BLaER1 treated with 17β-estradiol and CSF1 and Interleukin-3, amounts not matched to agents 10 nM and 100 nM (cell line): ENCODE results near the gene KIF21A.

ENCODE experiments used
- H3K27ac ChIP-seq, 11 experiments: shearing (Covaris generic); formaldehyde crosslinking; 2 replicates each; pipeline ENCODE4 v1.8.1; 2022
- H3K27me3 ChIP-seq, 11 experiments: shearing (Covaris generic); formaldehyde crosslinking; 2 replicates each; pipeline ENCODE4 v1.8.1; 2022
- H3K36me3 ChIP-seq, 11 experiments: shearing (Covaris generic); formaldehyde crosslinking; 2 replicates each; pipeline ENCODE4 v1.8.1; 2022
- H3K4me1 ChIP-seq, 10 experiments: shearing (Covaris generic); formaldehyde crosslinking; 2 replicates each; pipeline ENCODE4 v1.8.1; 2022
- H3K4me2 ChIP-seq, 11 experiments: shearing (Covaris generic); formaldehyde crosslinking; 2 replicates each; pipeline ENCODE4 v1.8.1; 2022
- H3K4me3 ChIP-seq, 10 experiments: shearing (Covaris generic); formaldehyde crosslinking; 2 replicates each; pipeline ENCODE4 v1.8.1; 2022
- H3K9ac ChIP-seq, 11 experiments: shearing (Covaris generic); formaldehyde crosslinking; 2 replicates each; pipeline ENCODE4 v1.8.1; 2022
- H3K9me3 ChIP-seq, 11 experiments: shearing (Covaris generic); formaldehyde crosslinking; replicated peaks in 1 of 11; 2 replicates each; pipeline ENCODE4 v1.8.1; 2022
- H4K20me1 ChIP-seq, 11 experiments: shearing (Covaris generic); formaldehyde crosslinking; 2 replicates each; pipeline ENCODE4 v1.8.1; 2022
- Cebpa-rat ChIP-seq, 11 experiments: shearing (Covaris generic); IDR thresholded peaks; 2 replicates each; pipeline ENCODE4 v1.8.1; 2022

KIF21A gene

DNA sequence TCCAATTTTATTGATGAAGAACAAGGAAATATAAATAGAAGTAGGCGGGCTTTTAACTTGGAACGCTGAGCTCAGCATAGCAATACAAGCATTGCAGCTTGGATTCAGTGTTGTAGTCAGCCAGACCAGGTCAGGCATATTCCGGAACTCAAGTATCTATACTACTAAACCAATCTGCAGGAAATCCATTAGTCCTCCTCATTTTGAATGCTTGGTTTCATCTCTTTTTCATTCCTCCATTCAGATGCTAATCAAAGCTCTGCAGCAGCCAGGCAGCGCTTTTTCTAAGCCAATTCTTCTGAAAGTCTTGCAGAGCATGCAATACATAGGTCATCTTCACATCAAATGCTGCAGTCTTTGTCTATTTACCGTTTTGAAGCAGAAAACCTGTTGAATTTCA lies 49.0 kb downstream of the KIF21A start:
- TF ChIP-seq Cebpa-rat (IDR thresholded peaks at IDR 0.05), result no peak

DNA sequence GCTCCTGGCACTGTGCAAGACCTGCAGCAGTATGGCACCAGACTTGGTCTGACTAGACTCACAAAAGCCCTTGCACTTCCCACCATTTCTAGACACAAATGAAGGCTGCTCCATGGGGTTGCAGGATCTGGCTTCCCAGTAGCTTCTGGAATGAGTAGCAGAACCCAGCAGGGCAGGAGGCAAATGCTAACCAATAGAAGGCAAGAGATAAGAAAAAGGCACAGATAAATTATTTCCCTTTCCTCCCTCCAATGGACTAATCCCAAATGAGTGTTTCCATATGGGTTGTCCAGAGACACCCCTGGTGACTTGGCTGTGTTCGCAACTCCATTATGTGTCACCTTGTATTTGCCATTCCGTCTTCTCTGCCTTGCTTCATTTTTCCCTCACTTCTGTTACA lies 49.7 kb downstream of the KIF21A start:
- TF ChIP-seq Cebpa-rat (IDR thresholded peaks at IDR 0.05), result no peak
- no peaks in the 10 kb centered on the region for H4K20me1 ChIP-seq

More for the DNA sequence above, 49.0 kb downstream of the KIF21A start:
- no peaks in the 10 kb centered on the region for H3K36me3 ChIP-seq
- H4K20me1 ChIP-seq, result no peaks in the 10 kb centered on the region
- H3K4me3 ChIP-seq, result no peak overlapping the region
- no peaks in the 10 kb centered on the region; a peak in 1 of 22 replicates for H3K9me3 ChIP-seq
- no peaks in the 10 kb centered on the region for H3K27me3 ChIP-seq
- H3K27ac ChIP-seq, result no peak overlapping the region
- no peaks in the 10 kb centered on the region for H3K4me1 ChIP-seq
- no peak overlapping the region for H3K4me2 ChIP-seq
- H3K9ac ChIP-seq, result no peak overlapping the region

DNA sequence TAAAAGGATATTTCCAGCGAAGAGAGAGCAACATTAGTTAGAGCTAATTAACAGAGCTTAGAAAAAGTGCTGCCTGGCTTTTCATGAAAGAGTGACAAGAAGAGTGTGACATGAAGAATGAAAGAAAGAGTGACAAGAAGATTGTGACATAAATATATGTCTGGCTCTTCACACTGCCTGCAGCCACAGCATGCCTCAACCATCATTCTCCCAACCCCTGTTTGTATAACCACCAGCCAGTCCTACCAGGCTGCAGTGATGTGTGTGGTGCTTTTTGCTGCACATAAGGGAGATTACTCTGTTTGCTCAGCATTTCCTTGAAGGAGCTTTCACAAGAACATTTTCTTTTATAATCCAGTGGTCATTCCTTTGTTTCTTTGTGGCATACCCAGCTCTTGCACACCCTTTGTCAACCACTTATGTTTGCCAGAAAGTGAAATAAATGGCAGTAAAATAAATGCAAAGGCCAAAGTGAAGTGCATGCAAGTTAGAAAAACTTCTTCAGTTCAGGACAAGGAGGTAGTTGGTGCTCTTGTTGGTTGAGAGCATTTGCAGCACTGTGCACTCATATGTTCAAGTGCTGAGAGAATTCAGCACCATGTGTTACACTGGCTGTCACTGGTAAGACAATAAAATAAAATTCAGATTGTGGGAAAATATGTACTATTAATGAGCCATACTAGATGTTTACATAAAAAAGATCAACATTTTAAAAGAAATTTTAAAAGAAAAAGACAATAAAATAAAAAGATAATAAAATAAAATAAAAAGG lies 50.6 kb downstream of the KIF21A start:
- Histone ChIP-seq H3K9me3 (no peaks in the 10 kb centered on the region; a peak in 1 of 22 replicates), H3K4me2 (no peak overlapping the region), H3K4me1 (no peaks in the 10 kb centered on the region), H3K4me3 (no peak overlapping the region), H3K9ac (no peak overlapping the region), H3K27me3 (no peaks in the 10 kb centered on the region), H3K27ac (no peak overlapping the region), H3K36me3 (no peaks in the 10 kb centered on the region), H4K20me1 (no peaks in the 10 kb centered on the region)
- no peak for TF ChIP-seq Cebpa-rat (IDR thresholded peaks at IDR 0.05)

More for the DNA sequence above, 49.7 kb downstream of the KIF21A start:
- H3K36me3 ChIP-seq, result no peaks in the 10 kb centered on the region
- no peak overlapping the region for H3K4me2 ChIP-seq
- no peak overlapping the region for H3K27ac ChIP-seq
- no peaks in the 10 kb centered on the region for H3K27me3 ChIP-seq
- H3K9ac ChIP-seq, result no peak overlapping the region
- H3K4me1 ChIP-seq, result no peaks in the 10 kb centered on the region
- H3K4me3 ChIP-seq, result no peak overlapping the region
- no peaks in the 10 kb centered on the region; a peak in 1 of 22 replicates for H3K9me3 ChIP-seq

DNA sequence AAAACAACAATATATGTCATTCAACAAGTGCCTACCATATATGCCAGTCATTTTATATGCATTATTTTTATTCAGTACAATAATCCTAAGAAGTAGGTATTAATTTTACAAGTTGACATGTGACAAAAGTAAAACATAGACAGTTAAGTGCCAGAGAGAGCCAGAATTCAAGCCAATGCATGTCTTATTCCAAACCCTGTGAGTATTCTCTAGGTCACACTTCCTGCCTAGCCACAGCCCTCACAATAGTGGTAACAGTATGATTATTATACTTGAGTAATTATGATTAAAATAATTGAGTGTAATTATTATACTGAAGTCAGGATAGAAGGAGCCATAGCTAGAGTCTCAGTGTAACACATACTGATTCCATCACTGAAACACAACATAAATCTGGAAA lies 52.2 kb downstream of the KIF21A start:
- Histone ChIP-seq H3K9me3 (no peaks in the 10 kb centered on the region; a peak in 1 of 22 replicates), H4K20me1 (no peaks in the 10 kb centered on the region), H3K27me3 (no peaks in the 10 kb centered on the region), H3K27ac (no peak overlapping the region), H3K36me3 (no peaks in the 10 kb centered on the region), H3K4me1 (no peaks in the 10 kb centered on the region), H3K9ac (no peak overlapping the region), H3K4me2 (no peak overlapping the region), H3K4me3 (no peak overlapping the region)
- TF ChIP-seq Cebpa-rat (IDR thresholded peaks at IDR 0.05), result no peak

DNA sequence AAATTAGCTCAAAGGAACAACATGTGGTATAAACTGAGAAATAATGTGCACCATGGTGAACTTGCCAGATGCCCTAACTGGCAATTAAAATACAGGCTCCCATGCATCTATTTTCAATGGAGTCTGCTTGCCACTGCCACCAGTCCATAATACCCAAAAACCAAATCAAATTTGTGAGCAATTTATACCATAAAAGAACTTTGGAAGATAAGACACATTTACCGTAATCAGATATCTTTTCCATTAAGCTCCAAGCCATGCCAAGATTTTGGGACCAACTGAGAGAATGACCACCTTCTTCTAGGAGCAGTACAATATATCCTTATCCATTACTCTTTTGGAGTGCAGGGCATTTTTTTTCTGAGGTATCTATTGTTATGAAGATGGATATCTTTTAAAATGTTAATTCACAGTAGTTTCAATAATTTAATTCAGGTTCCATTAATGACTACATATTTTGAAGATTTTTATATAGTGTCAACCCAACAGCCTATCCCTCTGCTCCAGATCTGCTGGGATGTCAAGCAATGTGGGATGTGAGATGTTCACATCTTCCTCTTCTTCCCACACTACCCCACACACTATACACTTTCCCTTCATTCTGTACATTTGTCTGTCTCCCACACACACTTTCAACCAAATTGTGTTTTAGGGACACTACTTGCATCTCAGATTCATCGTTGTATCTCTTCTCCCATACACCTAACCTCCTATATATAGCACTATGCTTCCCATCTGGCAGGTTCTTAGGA lies 53.3 kb downstream of the KIF21A start:
- Histone ChIP-seq H3K4me1 (no peaks in the 10 kb centered on the region), H3K27ac (no peak overlapping the region), H3K9ac (no peak overlapping the region), H3K9me3 (no peaks in the 10 kb centered on the region), H3K4me2 (no peak overlapping the region), H3K4me3 (no peak overlapping the region), H3K27me3 (no peaks in the 10 kb centered on the region), H4K20me1 (no peaks in the 10 kb centered on the region), H3K36me3 (no peaks in the 10 kb centered on the region)
- TF ChIP-seq Cebpa-rat (IDR thresholded peaks at IDR 0.05), result no peak

DNA sequence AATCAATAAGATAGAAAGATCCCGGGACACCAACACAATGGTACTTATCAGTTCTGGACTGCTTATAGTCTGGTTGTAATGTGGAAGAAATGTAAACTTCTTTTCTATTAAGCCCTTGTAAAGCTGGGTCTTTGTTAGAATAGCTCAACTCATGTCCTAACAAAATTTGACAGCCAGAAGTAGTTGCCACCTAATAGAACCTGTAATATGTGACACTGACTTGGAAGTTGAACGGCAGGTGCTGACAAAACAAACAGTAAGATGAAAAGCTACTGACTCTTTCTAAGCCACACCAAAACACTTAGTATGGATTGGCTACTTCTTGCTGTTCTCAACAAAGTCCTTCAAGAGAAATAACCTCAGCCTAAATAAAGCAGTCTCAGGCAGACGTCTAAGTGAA lies 56.6 kb downstream of the KIF21A start:
- no peaks in the 10 kb centered on the region for H3K9me3 ChIP-seq
- H3K27me3 ChIP-seq, result no peaks in the 10 kb centered on the region
- H3K4me2 ChIP-seq, result no peak overlapping the region
- no peak overlapping the region for H3K4me3 ChIP-seq
- H3K27ac ChIP-seq, result no peak overlapping the region
- no peak for TF ChIP-seq Cebpa-rat (IDR thresholded peaks at IDR 0.05)
- H4K20me1 ChIP-seq, result no peaks in the 10 kb centered on the region
- no peaks in the 10 kb centered on the region for H3K4me1 ChIP-seq
- H3K36me3 ChIP-seq, result no peaks in the 10 kb centered on the region
- H3K9ac ChIP-seq, result no peak overlapping the region

DNA sequence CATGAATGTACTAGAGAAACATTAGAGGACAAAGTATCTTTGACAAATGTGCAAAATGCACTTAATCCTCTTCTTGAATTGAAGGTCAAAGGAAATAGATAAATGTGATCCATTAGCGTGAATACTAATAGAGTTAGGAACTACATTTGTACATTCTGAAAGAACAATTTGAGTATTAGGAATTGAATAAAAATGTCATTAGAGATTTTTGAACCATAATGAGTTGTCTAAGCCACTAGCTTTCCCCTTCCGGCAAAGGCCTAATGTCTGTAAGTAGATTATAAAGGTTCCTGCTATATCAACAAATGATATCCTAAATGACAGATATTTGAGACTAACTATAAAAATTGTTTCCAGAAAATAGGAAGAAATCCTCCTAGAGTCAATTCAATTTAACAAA lies 59.8 kb downstream of the KIF21A start:
- Histone ChIP-seq H3K36me3 (no peaks in the 10 kb centered on the region), H3K27ac (no peak overlapping the region), H3K4me3 (no peak overlapping the region), H3K4me1 (no peaks in the 10 kb centered on the region), H3K9ac (no peak overlapping the region), H4K20me1 (no peaks in the 10 kb centered on the region), H3K27me3 (no peaks in the 10 kb centered on the region), H3K4me2 (no peak overlapping the region), H3K9me3 (no peaks in the 10 kb centered on the region)
- no peak for TF ChIP-seq Cebpa-rat (IDR thresholded peaks at IDR 0.05)

DNA sequence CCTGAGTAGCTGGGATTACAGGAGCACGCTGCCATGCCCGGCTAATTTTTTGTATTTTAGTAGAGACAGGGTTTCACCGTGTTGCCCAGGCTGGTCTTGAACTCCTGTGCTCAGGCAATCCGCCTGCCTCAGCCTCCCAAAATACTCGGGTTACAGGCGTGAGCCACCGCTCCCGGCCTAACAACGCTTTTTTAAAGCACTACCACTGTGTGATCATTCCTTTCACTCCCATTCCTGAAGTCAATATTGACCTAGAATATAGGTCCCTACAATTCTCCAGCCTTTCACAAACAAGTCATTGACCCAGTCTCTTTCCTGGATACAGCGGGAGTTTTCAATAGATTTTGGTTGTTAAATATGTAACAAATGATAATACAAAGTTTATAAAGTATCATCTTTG lies 62.8 kb downstream of the KIF21A start:
- Histone ChIP-seq H3K36me3 (no peaks in the 10 kb centered on the region), H3K27me3 (no peaks in the 10 kb centered on the region), H3K27ac (no peak overlapping the region), H3K4me3 (no peak overlapping the region), H4K20me1 (no peaks in the 10 kb centered on the region), H3K9ac (no peak overlapping the region), H3K9me3 (no peaks in the 10 kb centered on the region), H3K4me1 (no peaks in the 10 kb centered on the region), H3K4me2 (no peak overlapping the region)
- no peak for TF ChIP-seq Cebpa-rat (IDR thresholded peaks at IDR 0.05)

DNA sequence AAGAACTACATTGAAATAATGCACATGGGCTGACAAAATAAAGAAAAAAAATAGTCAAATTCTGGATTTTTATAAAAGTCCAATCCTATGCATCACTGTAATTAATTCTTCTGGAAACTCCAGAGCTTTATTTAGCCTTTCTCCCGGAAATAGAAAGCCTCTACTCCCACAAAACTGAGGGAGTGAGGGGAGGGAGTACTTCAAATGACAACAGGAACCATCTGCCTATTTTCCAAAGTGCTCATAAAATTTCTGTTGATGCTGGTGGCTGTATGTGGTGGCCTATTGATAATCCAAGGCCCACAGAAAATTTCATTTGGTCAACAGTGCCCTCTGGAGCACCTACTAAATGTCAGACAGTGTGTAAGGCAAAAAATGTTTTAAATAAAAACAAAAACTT lies 64.6 kb downstream of the KIF21A start:
- no peaks in the 10 kb centered on the region for H4K20me1 ChIP-seq
- no peak overlapping the region for H3K4me2 ChIP-seq
- H3K4me3 ChIP-seq, result no peak overlapping the region
- H3K36me3 ChIP-seq, result no peaks in the 10 kb centered on the region
- no peak for TF ChIP-seq Cebpa-rat (IDR thresholded peaks at IDR 0.05)
- no peaks in the 10 kb centered on the region for H3K9me3 ChIP-seq
- no peak overlapping the region for H3K27ac ChIP-seq
- H3K27me3 ChIP-seq, result no peaks in the 10 kb centered on the region
- no peak overlapping the region for H3K9ac ChIP-seq
- H3K4me1 ChIP-seq, result no peaks in the 10 kb centered on the region
